SU-DHL-6 (cell line): ENCODE measurements around the gene C1S.

Source experiments
- H2AFZ ChIP-seq: fragments of 200-600 bp; sonication (generic); 2 replicates; pipeline ENCODE4 v1.6.1; 2014; ENCODE audit warnings: low read depth, mild to moderate bottlenecking, moderate library complexity, mixed read lengths, antibody characterized with exemption, low read length; ENCODE audit not compliant: severe bottlenecking
- H3F3A ChIP-seq: fragments of 200-600 bp; shearing (Covaris generic); 2 replicates; pipeline ENCODE4 v1.6.0; 2016; ENCODE audit warnings: antibody characterized with exemption, mild to moderate bottlenecking; ENCODE audit not compliant: insufficient read depth
- H3K27ac ChIP-seq: fragments of 200-600 bp; sonication (generic); 2 replicates; pipeline ENCODE4 v1.5.1; 2016; ENCODE audit warnings: low read depth, mild to moderate bottlenecking, low read length, moderate library complexity, mixed read lengths
- H3K27me3 ChIP-seq: fragments of 200-600 bp; sonication (generic), shearing (Covaris generic); 2 replicates; pipeline ENCODE4 v1.6.0; 2014; ENCODE audit warnings: mild to moderate bottlenecking, low read length
- H3K36me3 ChIP-seq: fragments of 200-600 bp; sonication (generic); 2 replicates; pipeline ENCODE4 v1.6.1; 2014; ENCODE audit warnings: mild to moderate bottlenecking, low read length, mixed read lengths
- H3K4me2 ChIP-seq: fragments of 300-600, 200-600 bp; shearing (Covaris generic), sonication (generic); 2 replicates; pipeline ENCODE4 v1.6.0; 2014; ENCODE audit warnings: low read length, low read depth, mild to moderate bottlenecking; ENCODE audit not compliant: poor library complexity, severe bottlenecking
- H3K4me3 ChIP-seq: fragments of 200-600 bp; sonication (generic); 2 replicates; pipeline ENCODE4 v1.5.1; 2014; ENCODE audit warnings: antibody characterized with exemption, low read length, mild to moderate bottlenecking, mixed read lengths; ENCODE audit not compliant: insufficient read depth, poor library complexity, severe bottlenecking
- H3K79me2 ChIP-seq: fragments of 200-600 bp; sonication (generic); 2 replicates; pipeline ENCODE4 v1.6.1; 2014; ENCODE audit warnings: mild to moderate bottlenecking, low read length, moderate library complexity; ENCODE audit not compliant: insufficient read depth
- H3K9ac ChIP-seq: fragments of 200-600 bp; sonication (generic); 2 replicates; pipeline ENCODE4 v1.7.0; 2014; ENCODE audit warnings: mild to moderate bottlenecking, low read length
- H3K9me2 ChIP-seq: fragments of 200-600 bp; sonication (generic); replicated peaks from 2 replicates; pipeline ENCODE4 v1.6.1; 2014; ENCODE audit warnings: low read length; ENCODE audit not compliant: insufficient read depth
- H3K9me3 ChIP-seq: fragments of 200-600 bp; sonication (generic); 2 replicates; pipeline ENCODE4 v1.6.1; 2014; ENCODE audit warnings: low read length, mixed read lengths; ENCODE audit not compliant: insufficient read depth
- H4K20me1 ChIP-seq: fragments of 200-600 bp; sonication (generic); 2 replicates; pipeline ENCODE4 v1.6.1; 2014; ENCODE audit warnings: low read depth, mild to moderate bottlenecking, antibody characterized with exemption, low read length, moderate library complexity, mixed read lengths
- EZH2phosphoT487 ChIP-seq: fragments of 200-600 bp; sonication (generic), shearing (Covaris generic); conservative IDR thresholded peaks from 2 replicates; pipeline ENCODE4 v1.6.1; 2018; ENCODE audit warnings: mild to moderate bottlenecking, antibody characterized with exemption, low read length, moderate library complexity, mixed read lengths
- TF ChIP-seq, protein P1 (sequence below): fragments of 200-600 bp; sonication (generic); IDR thresholded peaks from one replicate; pipeline ENCODE4 v1.5.1; 2017; ENCODE audit warnings: antibody characterized with exemption, mild to moderate bottlenecking, low read length, moderate library complexity; ENCODE audit not compliant: insufficient read depth, poor library complexity, severe bottlenecking

Gene C1S

DNA sequence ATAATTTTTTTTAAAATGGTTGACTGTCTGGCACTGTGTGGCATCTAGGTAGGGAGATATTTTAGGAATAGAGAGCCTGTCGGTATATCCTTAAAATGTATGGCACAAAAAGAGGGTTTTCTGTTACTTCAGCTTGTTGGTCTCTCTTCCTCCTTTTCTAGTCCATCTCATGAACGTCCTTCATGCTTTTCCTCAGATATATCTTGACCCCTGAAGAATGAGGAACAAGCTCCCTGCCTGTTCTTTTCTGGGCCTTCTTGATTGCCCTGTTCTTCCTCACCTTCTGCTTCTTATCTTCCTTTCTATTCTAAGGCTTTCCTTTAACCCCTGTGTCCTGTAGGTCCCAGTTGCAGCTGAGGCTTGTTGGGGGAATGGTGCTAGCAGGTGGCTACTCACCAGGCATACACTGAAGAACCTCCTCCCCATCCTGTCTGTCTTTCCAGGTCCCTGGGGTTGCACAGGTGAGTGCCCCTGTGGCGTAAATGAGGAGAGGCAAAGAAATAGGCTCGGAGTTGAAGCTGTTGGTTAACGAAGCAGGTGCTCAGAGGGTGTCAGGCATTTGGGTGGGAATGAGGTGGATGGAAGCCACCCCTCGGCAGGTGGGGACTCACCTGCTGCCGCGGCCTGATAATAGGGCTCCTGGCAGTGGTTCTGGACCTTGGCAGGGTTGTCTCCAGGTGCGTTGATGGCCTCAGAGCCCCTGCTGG, 38.9 kb downstream of the C1S start:
- Histone ChIP-seq H4K20me1 (no peaks in the 10 kb centered on the region), H2AFZ (no peak overlapping the region), H3K79me2 (no peaks in the 10 kb centered on the region), H3K36me3 (no peaks in the 10 kb centered on the region), H3K9ac (no peak overlapping the region), H3K9me2 (no peaks in the 10 kb centered on the region), H3K27ac (no peak overlapping the region), H3K27me3 (no peaks in the 10 kb centered on the region), H3K4me2 (no peak overlapping the region), H3F3A (no peaks in the 10 kb centered on the region), H3K9me3 (no peaks in the 10 kb centered on the region), H3K4me3 (no peak overlapping the region)
- TF ChIP-seq, protein P1, sequence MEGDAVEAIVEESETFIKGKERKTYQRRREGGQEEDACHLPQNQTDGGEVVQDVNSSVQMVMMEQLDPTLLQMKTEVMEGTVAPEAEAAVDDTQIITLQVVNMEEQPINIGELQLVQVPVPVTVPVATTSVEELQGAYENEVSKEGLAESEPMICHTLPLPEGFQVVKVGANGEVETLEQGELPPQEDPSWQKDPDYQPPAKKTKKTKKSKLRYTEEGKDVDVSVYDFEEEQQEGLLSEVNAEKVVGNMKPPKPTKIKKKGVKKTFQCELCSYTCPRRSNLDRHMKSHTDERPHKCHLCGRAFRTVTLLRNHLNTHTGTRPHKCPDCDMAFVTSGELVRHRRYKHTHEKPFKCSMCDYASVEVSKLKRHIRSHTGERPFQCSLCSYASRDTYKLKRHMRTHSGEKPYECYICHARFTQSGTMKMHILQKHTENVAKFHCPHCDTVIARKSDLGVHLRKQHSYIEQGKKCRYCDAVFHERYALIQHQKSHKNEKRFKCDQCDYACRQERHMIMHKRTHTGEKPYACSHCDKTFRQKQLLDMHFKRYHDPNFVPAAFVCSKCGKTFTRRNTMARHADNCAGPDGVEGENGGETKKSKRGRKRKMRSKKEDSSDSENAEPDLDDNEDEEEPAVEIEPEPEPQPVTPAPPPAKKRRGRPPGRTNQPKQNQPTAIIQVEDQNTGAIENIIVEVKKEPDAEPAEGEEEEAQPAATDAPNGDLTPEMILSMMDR = no peak
- TF ChIP-seq EZH2phosphoT487 = no peak

DNA sequence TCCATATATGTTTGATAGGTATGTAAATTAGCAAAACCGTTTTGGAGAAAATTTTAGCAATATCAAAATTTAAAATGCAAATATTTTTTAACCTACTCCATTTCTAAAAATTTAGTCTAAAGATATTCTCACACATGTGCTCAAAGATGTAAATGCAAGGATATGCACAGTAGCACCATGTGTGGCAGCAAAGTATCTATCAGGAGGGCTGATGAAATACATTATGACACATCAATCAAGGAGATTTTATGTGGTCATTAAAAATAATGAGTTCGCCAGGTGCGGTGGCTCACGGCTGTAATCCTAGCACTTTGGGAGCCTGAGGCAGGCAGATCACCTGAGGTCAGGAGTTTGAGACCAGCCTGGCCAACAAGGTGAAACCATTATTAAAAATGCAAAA, 39.7 kb downstream of the C1S start:
- Histone ChIP-seq H4K20me1 (no peaks in the 10 kb centered on the region), H3K4me3 (no peak overlapping the region), H2AFZ (no peak overlapping the region), H3K4me2 (no peak overlapping the region), H3K27me3 (no peaks in the 10 kb centered on the region), H3K9me3 (no peaks in the 10 kb centered on the region), H3K27ac (no peak overlapping the region), H3K36me3 (no peaks in the 10 kb centered on the region), H3F3A (no peaks in the 10 kb centered on the region), H3K9me2 (no peaks in the 10 kb centered on the region), H3K9ac (no peak overlapping the region), H3K79me2 (no peaks in the 10 kb centered on the region)
- TF ChIP-seq EZH2phosphoT487 = no peak
- TF ChIP-seq, protein P1 = no peak

DNA sequence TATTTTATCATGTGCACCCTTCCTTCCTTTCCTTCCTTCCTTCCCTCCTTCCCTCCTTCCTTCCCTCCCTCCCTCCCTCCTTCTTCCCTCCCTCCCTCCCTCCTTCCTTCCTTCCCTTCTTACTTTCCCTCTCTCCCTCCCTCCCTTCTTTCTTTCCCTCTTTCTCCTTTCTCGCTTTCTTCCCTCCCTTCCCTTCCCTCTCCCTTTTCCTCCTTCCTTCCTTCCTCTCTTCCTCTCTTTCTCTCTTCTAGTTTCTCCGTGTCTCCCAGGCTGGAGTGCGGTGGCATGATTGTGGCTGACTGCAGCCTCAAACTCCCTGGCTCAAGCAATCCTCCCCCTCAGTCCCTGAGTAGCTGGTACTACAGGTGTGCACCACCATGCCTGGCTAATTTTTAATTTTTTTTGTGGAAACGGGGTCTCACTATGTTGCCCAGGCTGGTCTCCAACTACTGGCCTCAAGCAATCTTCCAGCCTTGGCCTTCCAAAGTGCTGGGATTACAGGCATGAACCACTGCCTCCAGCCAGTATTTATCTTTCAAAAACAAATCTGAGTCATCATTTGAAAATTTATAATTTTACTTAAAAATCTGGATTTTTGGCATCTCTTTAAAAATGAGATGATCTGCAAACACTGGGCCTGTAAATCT, 40.7 kb downstream of the C1S start:
- no peak overlapping the region for H2AFZ ChIP-seq

More for the DNA sequence above, 40.7 kb downstream of the C1S start:
- H3K9ac ChIP-seq = no peak overlapping the region
- H3K9me3 ChIP-seq = peaks cover 4% of the 10 kb centered on the region
- no peaks in the 10 kb centered on the region for H3K27me3 ChIP-seq
- no peak overlapping the region for H3K27ac ChIP-seq
- no peak overlapping the region for H3K4me2 ChIP-seq
- no peaks in the 10 kb centered on the region for H3K79me2 ChIP-seq
- H3K36me3 ChIP-seq = no peaks in the 10 kb centered on the region; the same call in 1 of the 2 replicates
- H4K20me1 ChIP-seq = no peaks in the 10 kb centered on the region
- TF ChIP-seq, protein P1 = no peak
- no peaks in the 10 kb centered on the region for H3F3A ChIP-seq
- H3K9me2 ChIP-seq = no peaks in the 10 kb centered on the region
- no peak overlapping the region for H3K4me3 ChIP-seq
